Neural progenitor cell (in vitro differentiated cells): ENCODE measurements around the gene TRIM47.
"Not testable (repeated sequence)": the region's sequence is repeated elsewhere in the genome, so short reads cannot be mapped to it uniquely, and the experiment has no call there.

ENCODE experiments used
- CTCF ChIP-seq: fragments of 200-600 bp; sonication (generic); IDR thresholded peaks from 2 replicates; pipeline ENCODE4 v1.5.1; 2017; ENCODE audit warnings: antibody characterized with exemption, mild to moderate bottlenecking
- EZH2 ChIP-seq: fragments of 200-600 bp; sonication (generic); IDR thresholded peaks from 2 replicates; pipeline ENCODE4 v1.6.1; 2017; ENCODE audit warnings: antibody characterized with exemption, mild to moderate bottlenecking, moderate library complexity
- EZH2phosphoT487 ChIP-seq: fragments of 200-600 bp; sonication (generic); IDR thresholded peaks from 2 replicates; pipeline ENCODE4 v1.6.1; 2017; ENCODE audit warnings: antibody characterized with exemption

GRCh38 chr17:75868730-75869281 is 9.6 kb downstream of the TRIM47 start:
- TF ChIP-seq CTCF, EZH2, EZH2phosphoT487: not testable (repeated sequence)
